Measurements from ENCODE around the gene ZNF407.

- TF ChIP-seq CTCF (IDR thresholded peaks at IDR 0.05) (no peak), POLR2A (IDR thresholded peaks at IDR 0.05) (no peak)
These were observed 53.9 kb downstream of the ZNF407 start for GRCh38 chr18:74651327-74652128.

Data from heart left ventricle (tissue), 13 donors.